Gastroesophageal sphincter (tissue), 3 donors: Measurements from ENCODE around the gene PARD6G.

Source experiments
- CTCF ChIP-seq, 4 experiments: fragments of 200-600 bp in 2 of 4; fragments of 450-650 bp in 2 of 4; sonication (generic) in 1 of 4; IDR thresholded peaks; one replicate each; pipeline ENCODE4 v1.5.1; 2017 to 2019; ENCODE audit warnings: antibody characterized with exemption in 4 of 4, mild to moderate bottlenecking in 2 of 4, moderate library complexity in 2 of 4
- EP300 ChIP-seq: sonication (generic); formaldehyde crosslinking; IDR thresholded peaks from one replicate; pipeline ENCODE4 v1.6.1; 2017; ENCODE audit warnings: antibody characterized with exemption, mild to moderate bottlenecking
- POLR2A ChIP-seq, 2 donors: fragments of 450-650 bp; IDR thresholded peaks; one replicate each; pipeline ENCODE4 v1.6.1; 2017; ENCODE audit warnings: antibody characterized with exemption in 2 of 2, mild to moderate bottlenecking in 2 of 2, moderate library complexity in 1 of 2

- TF ChIP-seq EP300 (no peak), POLR2A (IDR thresholded peaks at IDR 0.05) (no peak), CTCF (IDR thresholded peaks at IDR 0.05) (no peak)
Observed at GRCh38 chr18:80218341-80219227, 28.7 kb downstream of the PARD6G start.
